AG09319 (cell line): ENCODE measurements around the gene INPP1.

Experiments used
- DNase-seq: peaks from one replicate; pipeline ENCODE4 v3.0.0-alpha.2; 2010; ENCODE audit warnings: low read depth; ENCODE audit errors: extremely low read depth
- TF ChIP-seq, protein P1 (sequence below): IDR thresholded peaks from 2 replicates; pipeline ENCODE4 v1.5.1; 2011; ENCODE audit warnings: low read depth, mild to moderate bottlenecking, inconsistent platforms, low read length, moderate library complexity

Gene INPP1

GRCh38 chr2:190410166-190410565 lies 66.8 kb downstream of the INPP1 start:
- TF ChIP-seq, protein P1, sequence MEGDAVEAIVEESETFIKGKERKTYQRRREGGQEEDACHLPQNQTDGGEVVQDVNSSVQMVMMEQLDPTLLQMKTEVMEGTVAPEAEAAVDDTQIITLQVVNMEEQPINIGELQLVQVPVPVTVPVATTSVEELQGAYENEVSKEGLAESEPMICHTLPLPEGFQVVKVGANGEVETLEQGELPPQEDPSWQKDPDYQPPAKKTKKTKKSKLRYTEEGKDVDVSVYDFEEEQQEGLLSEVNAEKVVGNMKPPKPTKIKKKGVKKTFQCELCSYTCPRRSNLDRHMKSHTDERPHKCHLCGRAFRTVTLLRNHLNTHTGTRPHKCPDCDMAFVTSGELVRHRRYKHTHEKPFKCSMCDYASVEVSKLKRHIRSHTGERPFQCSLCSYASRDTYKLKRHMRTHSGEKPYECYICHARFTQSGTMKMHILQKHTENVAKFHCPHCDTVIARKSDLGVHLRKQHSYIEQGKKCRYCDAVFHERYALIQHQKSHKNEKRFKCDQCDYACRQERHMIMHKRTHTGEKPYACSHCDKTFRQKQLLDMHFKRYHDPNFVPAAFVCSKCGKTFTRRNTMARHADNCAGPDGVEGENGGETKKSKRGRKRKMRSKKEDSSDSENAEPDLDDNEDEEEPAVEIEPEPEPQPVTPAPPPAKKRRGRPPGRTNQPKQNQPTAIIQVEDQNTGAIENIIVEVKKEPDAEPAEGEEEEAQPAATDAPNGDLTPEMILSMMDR: no peak
- DNase-seq: no peak

DNA sequence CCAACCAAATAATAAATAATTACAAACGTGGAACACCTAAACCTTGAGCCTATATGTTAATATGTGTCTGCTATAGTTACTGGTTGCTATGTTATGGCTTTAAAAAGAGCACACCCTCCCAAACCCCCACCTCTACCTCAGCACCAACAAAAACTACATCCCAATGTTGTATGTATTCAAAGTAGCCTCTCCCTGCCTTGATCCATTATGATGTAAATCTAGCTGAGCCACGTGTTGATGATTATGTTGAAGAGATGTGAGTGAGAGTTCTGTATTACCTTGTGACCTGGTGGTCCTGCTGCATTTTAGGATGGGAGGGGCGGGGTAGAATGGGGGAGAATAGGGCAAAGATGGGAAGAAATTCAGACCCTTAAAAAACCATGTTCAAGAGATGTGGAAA lies 69.6 kb downstream of the INPP1 start:
- TF ChIP-seq, protein P1: no peak
- DNase-seq: no peak

GRCh38 chr2:190413421-190413820 lies 70.0 kb downstream of the INPP1 start:
- TF ChIP-seq, protein P1: no peak

GRCh38 chr2:190415251-190415650 lies 71.9 kb downstream of the INPP1 start:
- no peak for DNase-seq
- TF ChIP-seq, protein P1: no peak

More at GRCh38 chr2:190413421-190413820, 70.0 kb downstream of the INPP1 start:
- no peak for DNase-seq

DNA sequence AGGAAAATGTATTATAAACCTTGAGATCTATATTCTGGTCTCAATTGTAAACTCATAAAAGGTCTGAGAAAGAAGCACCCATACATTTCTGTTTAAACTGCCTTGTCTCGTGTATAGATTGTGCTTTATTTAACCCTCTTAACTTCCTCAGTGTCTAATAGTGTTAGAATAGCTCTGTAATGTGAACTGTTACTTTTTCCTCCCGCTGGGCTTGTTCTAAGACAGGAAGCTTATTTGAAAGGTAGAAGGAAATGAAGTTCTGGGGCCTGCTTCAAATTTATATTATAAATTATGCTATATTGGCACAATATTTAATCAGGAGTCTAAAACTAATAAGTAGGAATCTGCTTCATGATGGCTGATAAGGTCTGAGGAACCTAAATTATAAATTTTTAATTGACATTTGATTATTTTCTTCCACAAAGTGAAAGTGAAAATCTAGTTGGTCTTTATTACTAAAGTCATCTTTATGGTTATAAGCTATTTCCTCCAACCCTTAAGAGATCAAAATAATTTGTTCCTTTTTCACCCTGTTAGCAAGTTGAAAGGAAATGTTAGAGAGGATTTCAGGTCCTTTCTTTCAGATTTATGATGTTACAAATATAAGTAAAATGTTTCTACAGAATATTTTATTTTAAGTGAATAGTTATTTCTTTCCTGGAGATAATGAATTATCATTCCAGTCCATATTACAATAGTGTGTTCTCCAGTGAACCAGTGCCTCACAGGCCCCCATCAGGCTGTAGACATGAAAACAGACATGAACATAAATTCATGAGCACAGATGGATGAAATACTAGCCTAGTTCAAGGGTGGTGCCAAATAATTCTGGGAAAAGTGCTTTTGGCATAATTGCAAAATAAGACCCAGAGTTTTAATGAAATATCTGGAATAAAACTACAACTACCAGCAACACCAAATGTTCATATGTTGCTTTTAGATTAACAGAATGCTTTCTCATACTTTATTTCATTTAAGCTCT lies 72.7 kb downstream of the INPP1 start:
- TF ChIP-seq, protein P1: no peak
- no peak for DNase-seq

DNA sequence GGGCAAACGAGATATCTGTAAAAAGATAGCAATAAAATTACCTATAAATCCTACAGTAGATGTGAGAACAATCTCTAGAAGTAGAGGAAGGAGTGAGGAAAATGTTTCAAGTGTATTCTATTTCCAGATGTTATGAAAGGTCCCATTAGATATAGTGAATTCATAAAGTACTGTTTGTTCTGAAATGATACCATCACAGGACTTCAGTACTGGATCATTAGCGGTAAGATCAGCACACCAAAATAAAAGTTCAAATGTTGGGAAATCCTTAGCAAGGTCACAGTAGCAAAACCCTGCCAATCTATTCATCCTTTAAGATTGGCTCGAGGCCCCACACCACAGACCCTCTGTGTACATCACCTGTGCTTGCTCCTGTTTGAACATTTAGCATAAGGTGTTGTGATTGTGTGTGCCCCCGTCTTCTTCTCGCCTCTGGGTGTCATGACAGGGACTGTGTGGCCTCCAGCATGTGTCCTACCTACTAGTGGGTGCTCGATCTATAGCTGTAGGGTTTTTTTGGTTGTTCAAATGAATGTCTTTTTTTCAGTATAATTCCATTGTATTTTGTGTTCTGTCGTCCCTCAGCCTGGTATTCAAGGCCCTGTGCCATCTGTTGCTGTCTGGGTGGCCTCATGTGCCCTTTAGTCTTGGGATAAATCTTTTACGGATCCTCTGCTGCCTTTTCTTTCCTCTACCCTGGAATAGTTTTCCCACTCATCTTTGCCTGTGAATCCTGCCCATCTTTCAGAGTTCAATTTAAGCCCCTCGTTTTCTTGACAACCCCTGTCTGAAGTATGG lies 73.9 kb downstream of the INPP1 start:
- no peak for DNase-seq
- TF ChIP-seq, protein P1: no peak

GRCh38 chr2:190418727-190419126 lies 75.3 kb downstream of the INPP1 start:
- TF ChIP-seq, protein P1: no peak
- no peak for DNase-seq
